Endothelial cell of umbilical vein (primary cell): ENCODE measurements around the gene CHST8. TPM values are rescaled to one million over a fixed set of nuclear protein-coding genes. Genes with fewer than 3 reads are reported as not detected.

ENCODE experiments used
- BruUV-seq: library from RNA; stranded (reverse); fragments of 400-500 nt; replicated peaks from 2 replicates; lab custom pipeline; 2021; lab: Mats Ljungman, UMichigan
- CTCF ChIA-PET: fragments of 300-600, 350-600 bp; sonication (Branson Sonifier 250); formaldehyde crosslinking; loops from one replicate; lab custom pipeline; 2021; ENCODE audit warnings: antibody characterized with exemption, inconsistent platforms; lab: Charles Lee
- POLR2A ChIA-PET: fragments of 300-600, 350-600 bp; sonication (Branson Sonifier 250); formaldehyde crosslinking; loops from one replicate; lab custom pipeline; 2021; ENCODE audit warnings: antibody characterized with exemption, inconsistent platforms; lab: Charles Lee
- DNase-seq: peaks from one replicate; pipeline ENCODE4 v3.0.0-alpha.2; 2011; ENCODE audit warnings: low read depth, low spot score
- FAIRE-seq: peaks from 2 replicates; lab custom pipeline; 2011; peaks lifted over from hg19 to GRCh38; lab: Jason Lieb, UNC
- H2AFZ ChIP-seq: 2 replicates; pipeline ENCODE4 v1.6.0; 2012; ENCODE audit warnings: low read depth, low read length, control low read depth, inconsistent platforms
- H3K27ac ChIP-seq: 2 replicates; pipeline ENCODE4 v1.5.1; 2011; ENCODE audit warnings: low read depth, mild to moderate bottlenecking, control low read depth, low read length, moderate library complexity; ENCODE audit not compliant: insufficient read depth
- H3K27me3 ChIP-seq, 2 experiments: 2 replicates each; pipeline versions ENCODE4 v1.6.0 to v1.6.1; 2011; ENCODE audit warnings: low read length in 2 of 2, mixed read lengths in 1 of 2; ENCODE audit not compliant: control insufficient read depth in 2 of 2, insufficient read depth in 2 of 2
- H3K36me3 ChIP-seq, 2 experiments: 2 replicates in 1 of 2; 3 replicates in 1 of 2; pipeline ENCODE4 v1.5.1; 2011; ENCODE audit warnings: low read length in 2 of 2, mild to moderate bottlenecking in 1 of 2, moderate library complexity in 1 of 2; ENCODE audit not compliant: control insufficient read depth in 2 of 2, insufficient read depth in 2 of 2; ENCODE audit errors: extremely low read depth in 1 of 2
- H3K4me1 ChIP-seq: 3 replicates; pipeline ENCODE4 v1.5.1; 2011; ENCODE audit warnings: mild to moderate bottlenecking, low read length; ENCODE audit not compliant: control insufficient read depth, insufficient read depth; ENCODE audit errors: extremely low read depth
- H3K4me2 ChIP-seq: 2 replicates; pipeline ENCODE4 v1.6.1; 2011; ENCODE audit warnings: low read length, control low read depth, mixed read lengths; ENCODE audit not compliant: insufficient read depth
- H3K4me3 ChIP-seq, 3 experiments: fragments of 200-600 bp in 1 of 3; sonication (generic), shearing (Covaris generic) in 1 of 3; replicated peaks in 1 of 3; 2 replicates each; pipeline ENCODE4 v1.5.1; 2011 to 2016; ENCODE audit warnings: control low read depth in 3 of 3, low read length in 3 of 3, mild to moderate bottlenecking in 2 of 3, inconsistent platforms in 1 of 3, low read depth in 1 of 3, moderate library complexity in 1 of 3; ENCODE audit not compliant: insufficient read depth in 1 of 3
- H3K79me2 ChIP-seq: 2 replicates; pipeline ENCODE4 v1.6.0; 2012; ENCODE audit warnings: low read length, inconsistent platforms; ENCODE audit not compliant: control insufficient read depth, insufficient read depth
- H3K9ac ChIP-seq: replicated peaks from 2 replicates; pipeline ENCODE3; 2011; ENCODE audit warnings: low read length, control low read depth; ENCODE audit not compliant: insufficient read depth; ENCODE audit errors: extremely low read depth
- H3K9me1 ChIP-seq: replicated peaks from 3 replicates; pipeline ENCODE4 v1.6.0; 2011; ENCODE audit warnings: mild to moderate bottlenecking, low read length; ENCODE audit not compliant: control insufficient read depth, insufficient read depth; ENCODE audit errors: extremely low read depth
- H3K9me3 ChIP-seq: replicated peaks from 2 replicates; pipeline ENCODE4 v1.5.1; 2012; ENCODE audit warnings: low read length, inconsistent platforms; ENCODE audit not compliant: control insufficient read depth, insufficient read depth
- H4K20me1 ChIP-seq: replicated peaks from 2 replicates; pipeline ENCODE3; 2011; ENCODE audit warnings: mild to moderate bottlenecking, low read length; ENCODE audit not compliant: control insufficient read depth, insufficient read depth; ENCODE audit errors: extremely low read depth
- EZH2 ChIP-seq: IDR thresholded peaks from 2 replicates; pipeline ENCODE4 v1.6.1; 2012; ENCODE audit warnings: borderline replicate concordance, low read depth, mild to moderate bottlenecking, moderate library complexity, low read length, inconsistent platforms; ENCODE audit not compliant: severe bottlenecking
- FOS ChIP-seq: IDR thresholded peaks from 2 replicates; pipeline ENCODE4 v1.6.1; 2011; ENCODE audit warnings: mild to moderate bottlenecking, low read length, moderate library complexity, borderline replicate concordance; ENCODE audit not compliant: insufficient read depth
- GATA2 ChIP-seq: IDR thresholded peaks from 2 replicates; pipeline ENCODE4 v1.7.0; 2011; ENCODE audit warnings: low read depth, mild to moderate bottlenecking, moderate library complexity, mixed read lengths, low read length; ENCODE audit not compliant: insufficient read length, insufficient read depth
- JUN ChIP-seq: IDR thresholded peaks from 2 replicates; pipeline ENCODE4 v1.6.1; 2011; ENCODE audit warnings: borderline replicate concordance, low read depth; ENCODE audit not compliant: insufficient read length, insufficient read depth
- MAX ChIP-seq: IDR thresholded peaks from 2 replicates; pipeline ENCODE4 v1.6.1; 2011; ENCODE audit not compliant: insufficient read depth, insufficient read length
- MYC ChIP-seq: IDR thresholded peaks from one replicate; pipeline ENCODE4 v1.6.1; 2011; ENCODE audit warnings: mild to moderate bottlenecking, low read depth, low read length
- POLR2A ChIP-seq: IDR thresholded peaks from 2 replicates; pipeline ENCODE4 v1.6.1; 2012; ENCODE audit warnings: low read depth, mild to moderate bottlenecking, control low read depth, low read length
- POLR2AphosphoS5 ChIP-seq: IDR thresholded peaks from 2 replicates; pipeline ENCODE4 v1.6.1; 2012; ENCODE audit warnings: low read depth, mild to moderate bottlenecking, control low read depth, low read length, moderate library complexity; ENCODE audit not compliant: insufficient read depth
- dilution Hi-C: fragments of 300-500 bp; cut with MboI; formaldehyde crosslinking; loops from one replicate; pipeline ENCODE4 v1.15.0; 2019; ENCODE audit warnings: low sequenced_read_pairs; ENCODE audit not compliant: extremely low pct_ligation_motif_present
- intact Hi-C: fragments of 100-400 bp; cut with micrococcal nuclease; formaldehyde crosslinking; loops from one replicate; pipeline ENCODE4 v1.10.0; 2022
- polyA plus RNA-seq, 4 experiments: library from polyadenylated mRNA; depleted of rRNA in 3 of 4; stranded (reverse) in 3 of 4; unstranded in 1 of 4; fragments of >200 nt; gene quantifications; 2 replicates each; pipeline versions ENCODE4 v1.2.1 to v1.2.3, GENCODE V29; 2011 to 2012; ENCODE audit warnings: missing spikeins in 1 of 4
- total RNA-seq: library from RNA; stranded (reverse); gene quantifications from 2 replicates; pipeline ENCODE4 v1.2.3, GENCODE V29; 2021
- TF ChIP-seq, protein P1 (sequence below), 2 donors: IDR thresholded peaks; 1 replicate in 1 of 2; 2 replicates in 1 of 2; pipeline ENCODE4 v1.5.1; 2011; ENCODE audit warnings: low read length in 2 of 2, mild to moderate bottlenecking in 2 of 2, moderate library complexity in 2 of 2, control low read depth in 1 of 2, inconsistent platforms in 1 of 2, low read depth in 1 of 2; ENCODE audit not compliant: insufficient read depth in 1 of 2; ENCODE audit errors: extremely low read depth in 1 of 2

CHST8 gene
- total and polyA plus RNA-seq, 2 donors (not counting 3 experiments of a cell fraction or from before 2014, with no cell fraction given), result not detected

DNA sequence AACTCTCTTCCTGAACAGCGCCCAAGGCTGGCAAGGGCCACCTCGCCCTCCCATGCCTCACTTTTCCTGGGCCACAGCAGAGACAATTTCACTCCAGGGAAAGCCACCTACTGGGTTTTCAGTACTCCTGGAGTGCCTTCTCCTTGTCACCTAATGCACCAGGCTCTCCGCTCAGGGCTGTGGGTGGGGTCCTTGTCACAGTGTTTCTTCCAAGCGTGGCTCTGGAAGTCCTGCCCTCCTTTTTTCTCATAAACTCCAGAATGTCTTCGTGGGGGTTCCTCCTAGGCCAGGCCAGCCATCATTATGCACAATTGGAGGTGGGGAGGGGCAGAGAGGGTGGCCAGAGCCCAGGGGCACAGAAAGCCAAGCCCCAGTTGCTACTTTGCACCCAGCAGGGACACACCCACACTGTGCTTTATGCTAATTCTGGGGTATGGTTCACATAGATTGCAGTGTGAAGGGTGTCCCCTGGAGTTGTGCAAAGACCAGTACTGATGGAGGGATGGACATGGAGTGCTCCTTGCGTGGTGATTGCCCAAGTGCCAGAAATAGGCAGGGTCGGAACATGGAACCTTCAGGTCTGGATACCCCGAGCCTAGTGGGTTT lies 78.8 kb downstream of the CHST8 start:
- no peak overlapping the region for H3K4me3 ChIP-seq
- H3K79me2 ChIP-seq, result no peaks in the 10 kb centered on the region
- DNase-seq (no peak), FAIRE-seq (no peak)
- no peaks in the 10 kb centered on the region for H4K20me1 ChIP-seq
- no peak overlapping the region for H2AFZ ChIP-seq
- intact Hi-C loops, result no loop called here
- CTCF ChIA-PET, result interaction anchor here (1.1 kb wide), 1 partner anchor 270 kb away, joined by 3 read pairs; no protein-coding TSS in a partner anchor
- dilution Hi-C loops, result no loop called here
- POLR2A ChIA-PET, result no interaction called here
- no peaks in the 10 kb centered on the region for H3K27me3 ChIP-seq
- H3K36me3 ChIP-seq, result no peaks in the 10 kb centered on the region
- no peaks in the 10 kb centered on the region for H3K9me3 ChIP-seq
- BruUV-seq, result no TSS peak
- H3K9ac ChIP-seq, result no peak overlapping the region
- no peak overlapping the region for H3K27ac ChIP-seq
- TF ChIP-seq MAX, result no peak
- TF ChIP-seq GATA2, result no peak
- no peak for TF ChIP-seq EZH2
- TF ChIP-seq FOS, result no peak
- TF ChIP-seq, protein P1, sequence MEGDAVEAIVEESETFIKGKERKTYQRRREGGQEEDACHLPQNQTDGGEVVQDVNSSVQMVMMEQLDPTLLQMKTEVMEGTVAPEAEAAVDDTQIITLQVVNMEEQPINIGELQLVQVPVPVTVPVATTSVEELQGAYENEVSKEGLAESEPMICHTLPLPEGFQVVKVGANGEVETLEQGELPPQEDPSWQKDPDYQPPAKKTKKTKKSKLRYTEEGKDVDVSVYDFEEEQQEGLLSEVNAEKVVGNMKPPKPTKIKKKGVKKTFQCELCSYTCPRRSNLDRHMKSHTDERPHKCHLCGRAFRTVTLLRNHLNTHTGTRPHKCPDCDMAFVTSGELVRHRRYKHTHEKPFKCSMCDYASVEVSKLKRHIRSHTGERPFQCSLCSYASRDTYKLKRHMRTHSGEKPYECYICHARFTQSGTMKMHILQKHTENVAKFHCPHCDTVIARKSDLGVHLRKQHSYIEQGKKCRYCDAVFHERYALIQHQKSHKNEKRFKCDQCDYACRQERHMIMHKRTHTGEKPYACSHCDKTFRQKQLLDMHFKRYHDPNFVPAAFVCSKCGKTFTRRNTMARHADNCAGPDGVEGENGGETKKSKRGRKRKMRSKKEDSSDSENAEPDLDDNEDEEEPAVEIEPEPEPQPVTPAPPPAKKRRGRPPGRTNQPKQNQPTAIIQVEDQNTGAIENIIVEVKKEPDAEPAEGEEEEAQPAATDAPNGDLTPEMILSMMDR (IDR thresholded peaks at IDR 0.05; ENCODE audit: extremely low read depth in 1 of 2, insufficient read depth in 1 of 2, low read depth in 1 of 2, low read length in 2 of 2), result no peak
- no peak for TF ChIP-seq MYC
- TF ChIP-seq POLR2AphosphoS5, result no peak
- TF ChIP-seq POLR2A, result no peak
- TF ChIP-seq JUN, result no peak
- no peaks in the 10 kb centered on the region for H3K9me1 ChIP-seq
- H3K4me1 ChIP-seq, result no peaks in the 10 kb centered on the region
- H3K4me2 ChIP-seq, result no peak overlapping the region
